Endothelial cell of umbilical vein (primary cell): ENCODE data around the gene PRX. TPM values are rescaled to one million over a fixed set of nuclear protein-coding genes. Genes with fewer than 3 reads are reported as not detected.

Experiments
- BruUV-seq: library from RNA; stranded (reverse); fragments of 400-500 nt; replicated peaks from 2 replicates; lab custom pipeline; 2021; lab: Mats Ljungman, UMichigan
- CTCF ChIA-PET: fragments of 300-600, 350-600 bp; sonication (Branson Sonifier 250); formaldehyde crosslinking; loops from one replicate; lab custom pipeline; 2021; ENCODE audit warnings: antibody characterized with exemption, inconsistent platforms; lab: Charles Lee
- POLR2A ChIA-PET: fragments of 300-600, 350-600 bp; sonication (Branson Sonifier 250); formaldehyde crosslinking; loops from one replicate; lab custom pipeline; 2021; ENCODE audit warnings: antibody characterized with exemption, inconsistent platforms; lab: Charles Lee
- DNase-seq: peaks from one replicate; pipeline ENCODE4 v3.0.0-alpha.2; 2011; ENCODE audit warnings: low read depth, low spot score
- FAIRE-seq: peaks from 2 replicates; lab custom pipeline; 2011; peaks lifted over from hg19 to GRCh38; lab: Jason Lieb, UNC
- H2AFZ ChIP-seq: 2 replicates; pipeline ENCODE4 v1.6.0; 2012; ENCODE audit warnings: low read depth, low read length, control low read depth, inconsistent platforms
- H3K27ac ChIP-seq: 2 replicates; pipeline ENCODE4 v1.5.1; 2011; ENCODE audit warnings: low read depth, mild to moderate bottlenecking, control low read depth, low read length, moderate library complexity; ENCODE audit not compliant: insufficient read depth
- H3K27me3 ChIP-seq, 2 experiments: 2 replicates each; pipeline versions ENCODE4 v1.6.0 to v1.6.1; 2011; ENCODE audit warnings: low read length in 2 of 2, mixed read lengths in 1 of 2; ENCODE audit not compliant: control insufficient read depth in 2 of 2, insufficient read depth in 2 of 2
- H3K36me3 ChIP-seq, 2 experiments: 2 replicates in 1 of 2; 3 replicates in 1 of 2; pipeline ENCODE4 v1.5.1; 2011; ENCODE audit warnings: low read length in 2 of 2, mild to moderate bottlenecking in 1 of 2, moderate library complexity in 1 of 2; ENCODE audit not compliant: control insufficient read depth in 2 of 2, insufficient read depth in 2 of 2; ENCODE audit errors: extremely low read depth in 1 of 2
- H3K4me1 ChIP-seq: 3 replicates; pipeline ENCODE4 v1.5.1; 2011; ENCODE audit warnings: mild to moderate bottlenecking, low read length; ENCODE audit not compliant: control insufficient read depth, insufficient read depth; ENCODE audit errors: extremely low read depth
- H3K4me2 ChIP-seq: 2 replicates; pipeline ENCODE4 v1.6.1; 2011; ENCODE audit warnings: low read length, control low read depth, mixed read lengths; ENCODE audit not compliant: insufficient read depth
- H3K4me3 ChIP-seq, 3 experiments: fragments of 200-600 bp in 1 of 3; sonication (generic), shearing (Covaris generic) in 1 of 3; replicated peaks in 1 of 3; 2 replicates each; pipeline ENCODE4 v1.5.1; 2011 to 2016; ENCODE audit warnings: control low read depth in 3 of 3, low read length in 3 of 3, mild to moderate bottlenecking in 2 of 3, inconsistent platforms in 1 of 3, low read depth in 1 of 3, moderate library complexity in 1 of 3; ENCODE audit not compliant: insufficient read depth in 1 of 3
- H3K79me2 ChIP-seq: 2 replicates; pipeline ENCODE4 v1.6.0; 2012; ENCODE audit warnings: low read length, inconsistent platforms; ENCODE audit not compliant: control insufficient read depth, insufficient read depth
- H3K9ac ChIP-seq: replicated peaks from 2 replicates; pipeline ENCODE3; 2011; ENCODE audit warnings: low read length, control low read depth; ENCODE audit not compliant: insufficient read depth; ENCODE audit errors: extremely low read depth
- H3K9me1 ChIP-seq: replicated peaks from 3 replicates; pipeline ENCODE4 v1.6.0; 2011; ENCODE audit warnings: mild to moderate bottlenecking, low read length; ENCODE audit not compliant: control insufficient read depth, insufficient read depth; ENCODE audit errors: extremely low read depth
- H3K9me3 ChIP-seq: replicated peaks from 2 replicates; pipeline ENCODE4 v1.5.1; 2012; ENCODE audit warnings: low read length, inconsistent platforms; ENCODE audit not compliant: control insufficient read depth, insufficient read depth
- H4K20me1 ChIP-seq: replicated peaks from 2 replicates; pipeline ENCODE3; 2011; ENCODE audit warnings: mild to moderate bottlenecking, low read length; ENCODE audit not compliant: control insufficient read depth, insufficient read depth; ENCODE audit errors: extremely low read depth
- CTCF ChIP-seq, 2 donors: IDR thresholded peaks; 1 replicate in 1 of 2; 2 replicates in 1 of 2; pipeline ENCODE4 v1.5.1; 2011; ENCODE audit warnings: low read length in 2 of 2, mild to moderate bottlenecking in 2 of 2, moderate library complexity in 2 of 2, control low read depth in 1 of 2, inconsistent platforms in 1 of 2, low read depth in 1 of 2; ENCODE audit not compliant: insufficient read depth in 1 of 2; ENCODE audit errors: extremely low read depth in 1 of 2
- EZH2 ChIP-seq: IDR thresholded peaks from 2 replicates; pipeline ENCODE4 v1.6.1; 2012; ENCODE audit warnings: borderline replicate concordance, low read depth, mild to moderate bottlenecking, moderate library complexity, low read length, inconsistent platforms; ENCODE audit not compliant: severe bottlenecking
- FOS ChIP-seq: IDR thresholded peaks from 2 replicates; pipeline ENCODE4 v1.6.1; 2011; ENCODE audit warnings: mild to moderate bottlenecking, low read length, moderate library complexity, borderline replicate concordance; ENCODE audit not compliant: insufficient read depth
- GATA2 ChIP-seq: IDR thresholded peaks from 2 replicates; pipeline ENCODE4 v1.7.0; 2011; ENCODE audit warnings: low read depth, mild to moderate bottlenecking, moderate library complexity, mixed read lengths, low read length; ENCODE audit not compliant: insufficient read length, insufficient read depth
- JUN ChIP-seq: IDR thresholded peaks from 2 replicates; pipeline ENCODE4 v1.6.1; 2011; ENCODE audit warnings: borderline replicate concordance, low read depth; ENCODE audit not compliant: insufficient read length, insufficient read depth
- MAX ChIP-seq: IDR thresholded peaks from 2 replicates; pipeline ENCODE4 v1.6.1; 2011; ENCODE audit not compliant: insufficient read depth, insufficient read length
- MYC ChIP-seq: IDR thresholded peaks from one replicate; pipeline ENCODE4 v1.6.1; 2011; ENCODE audit warnings: mild to moderate bottlenecking, low read depth, low read length
- POLR2A ChIP-seq: IDR thresholded peaks from 2 replicates; pipeline ENCODE4 v1.6.1; 2012; ENCODE audit warnings: low read depth, mild to moderate bottlenecking, control low read depth, low read length
- POLR2AphosphoS5 ChIP-seq: IDR thresholded peaks from 2 replicates; pipeline ENCODE4 v1.6.1; 2012; ENCODE audit warnings: low read depth, mild to moderate bottlenecking, control low read depth, low read length, moderate library complexity; ENCODE audit not compliant: insufficient read depth
- dilution Hi-C: fragments of 300-500 bp; cut with MboI; formaldehyde crosslinking; loops from one replicate; pipeline ENCODE4 v1.15.0; 2019; ENCODE audit warnings: low sequenced_read_pairs; ENCODE audit not compliant: extremely low pct_ligation_motif_present
- intact Hi-C: fragments of 100-400 bp; cut with micrococcal nuclease; formaldehyde crosslinking; loops from one replicate; pipeline ENCODE4 v1.10.0; 2022
- polyA plus RNA-seq, 4 experiments: library from polyadenylated mRNA; depleted of rRNA in 3 of 4; stranded (reverse) in 3 of 4; unstranded in 1 of 4; fragments of >200 nt; gene quantifications; 2 replicates each; pipeline versions ENCODE4 v1.2.1 to v1.2.3, GENCODE V29; 2011 to 2012; ENCODE audit warnings: missing spikeins in 1 of 4
- total RNA-seq: library from RNA; stranded (reverse); gene quantifications from 2 replicates; pipeline ENCODE4 v1.2.3, GENCODE V29; 2021

PRX gene
- total and polyA plus RNA-seq, 2 donors (not counting 3 experiments of a cell fraction or from before 2014, with no cell fraction given): 0.80 to 1.3 TPM

- no peak overlapping the region for H3K4me2 ChIP-seq
- intact Hi-C loops: no loop called here
- no peak for DNase-seq
- no peak overlapping the region for H3K9ac ChIP-seq
- peaks cover 2% of the 10 kb centered on the region for H3K4me1 ChIP-seq
- no peak overlapping the region for H3K27ac ChIP-seq
- H3K9me1 ChIP-seq: no peaks in the 10 kb centered on the region
- dilution Hi-C loops: no loop called here
- no peaks in the 10 kb centered on the region for H3K36me3 ChIP-seq
- ChIA-PET CTCF (interaction anchor here (0.9 to 2.2 kb wide), 2 partner anchors 12 to 35 kb away, joined by 4 to 9 read pairs; no protein-coding TSS in a partner anchor), POLR2A (interaction anchor here (1.2 kb wide), 1 partner anchor 13 kb away, joined by 3 read pairs; no protein-coding TSS in a partner anchor)
- no peaks in the 10 kb centered on the region for H3K79me2 ChIP-seq
- H4K20me1 ChIP-seq: no peaks in the 10 kb centered on the region
- no peak overlapping the region for H2AFZ ChIP-seq
- no peaks in the 10 kb centered on the region for H3K9me3 ChIP-seq
- H3K4me3 ChIP-seq: no peak overlapping the region
- H3K27me3 ChIP-seq: no peaks in the 10 kb centered on the region
- TF ChIP-seq POLR2A (no peak), EZH2 (no peak), JUN (no peak), MYC (no peak), FOS (no peak), GATA2 (no peak), CTCF (IDR thresholded peaks at IDR 0.05; ENCODE audit: extremely low read depth in 1 of 2, insufficient read depth in 1 of 2, low read depth in 1 of 2, low read length in 2 of 2) (no peak), POLR2AphosphoS5 (no peak), MAX (no peak)
- no TSS peak for BruUV-seq
- no peak for FAIRE-seq
Observed at GRCh38 chr19:40407714-40408597, 5.2 kb downstream of the PRX start.
